Esophagus muscularis mucosa (tissue), 4 donors: ENCODE data around the gene POMT2. TPM values are rescaled to one million over a fixed set of nuclear protein-coding genes. Genes with fewer than 3 reads are reported as not detected.

ENCODE experiments used
- DNase-seq: peaks from one replicate; pipeline ENCODE4 v3.0.0-alpha.2; 2017; ENCODE audit errors: extremely low spot score
- H3K27ac ChIP-seq, 4 donors: fragments of 200-600 bp; sonication (generic); replicated peaks in 1 of 4; 1 replicate in 3 of 4; 2 replicates in 1 of 4; pipeline ENCODE4 v1.5.1; 2016 to 2019; ENCODE audit warnings: mild to moderate bottlenecking in 1 of 4
- H3K27me3 ChIP-seq, 4 donors: fragments of 200-600 bp; sonication (generic); one replicate each; pipeline versions ENCODE4 v1.5.1 to v1.6.0; 2016 to 2019
- H3K36me3 ChIP-seq, 4 donors: fragments of 200-600 bp; sonication (generic); one replicate each; pipeline ENCODE4 v1.5.1; 2016 to 2019
- H3K4me1 ChIP-seq, 4 donors: fragments of 200-600 bp; sonication (generic); one replicate each; pipeline ENCODE4 v1.5.1; 2016 to 2019
- H3K4me3 ChIP-seq, 4 donors: fragments of 200-600 bp; sonication (generic); 1 replicate in 2 of 4; 2 replicates in 2 of 4; pipeline ENCODE4 v1.5.1; 2016 to 2019; ENCODE audit warnings: mild to moderate bottlenecking in 4 of 4, moderate library complexity in 1 of 4
- H3K9me3 ChIP-seq, 4 donors: fragments of 200-600 bp; sonication (generic); 1 replicate in 3 of 4; 2 replicates in 1 of 4; pipeline ENCODE4 v1.5.1; 2016 to 2019
- CTCF ChIP-seq, 3 experiments: fragments of 200-600 bp in 2 of 3; fragments of 450-650 bp in 1 of 3; sonication (generic) in 2 of 3; IDR thresholded peaks; one replicate each; pipeline ENCODE4 v1.5.1; 2017 to 2019; ENCODE audit warnings: antibody characterized with exemption in 3 of 3, mild to moderate bottlenecking in 2 of 3, moderate library complexity in 1 of 3
- EP300 ChIP-seq: sonication (generic); formaldehyde crosslinking; IDR thresholded peaks from one replicate; pipeline ENCODE4 v1.6.1; 2017; ENCODE audit warnings: antibody characterized with exemption
- POLR2A ChIP-seq: fragments of 450-650 bp; IDR thresholded peaks from one replicate; pipeline ENCODE4 v1.6.1; 2017; ENCODE audit warnings: antibody characterized with exemption, moderate library complexity, mild to moderate bottlenecking, low read depth
- POLR2AphosphoS5 ChIP-seq, 2 donors: sonication (generic); formaldehyde crosslinking; IDR thresholded peaks; one replicate each; pipeline ENCODE4 v1.6.1; 2017; ENCODE audit warnings: antibody characterized with exemption in 2 of 2
- WGBS: methylation state at CpG from one replicate; pipeline ENCODE4 v1.1.5; 2018; 5-methylcytosine and 5-hydroxymethylcytosine counted together
- intact Hi-C: fragments of 100-400 bp; cut with DNase I; formaldehyde crosslinking; loops from one replicate; pipeline ENCODE4 v1.15.1; 2023
- total RNA-seq, 4 donors: library from RNA; depleted of rRNA; stranded (reverse); fragments of >200 nt; gene quantifications; one replicate each; pipeline versions ENCODE4 v1.1.0 to v1.2.1, GENCODE V29; 2016

POMT2 gene
- total RNA-seq, 4 donors from 2014 or later = 13.3 to 29.2 (median 14.5) TPM

- Histone ChIP-seq H3K36me3 (no peaks in the 10 kb centered on the region), H3K4me1 (no peaks in the 10 kb centered on the region), H3K27me3 (no peaks in the 10 kb centered on the region), H3K4me3 (no peak overlapping the region), H3K9me3 (no peaks in the 10 kb centered on the region), H3K27ac (no peak overlapping the region)
- 92% methylated on average over 4 of the region's 4 CpGs for WGBS
- no peak for TF ChIP-seq CTCF (IDR thresholded peaks at IDR 0.05)
- no peak for TF ChIP-seq EP300
- TF ChIP-seq POLR2A = no peak
- no peak for TF ChIP-seq POLR2AphosphoS5 (IDR thresholded peaks at IDR 0.05)
- DNase-seq = no peak
- intact Hi-C loops = no loop called here
These were observed 36.2 kb upstream of the POMT2 start for GRCh38 chr14:77356899-77357298.

- no peak for TF ChIP-seq POLR2AphosphoS5 (IDR thresholded peaks at IDR 0.05)
- TF ChIP-seq EP300 = no peak
- no peak for TF ChIP-seq POLR2A
- Histone ChIP-seq H3K27ac (no peak overlapping the region), H3K9me3 (no peaks in the 10 kb centered on the region), H3K36me3 (peaks cover 0 to 4% (median 3%) of the 10 kb centered on the region in 4 donors), H3K27me3 (no peaks in the 10 kb centered on the region), H3K4me3 (no peak overlapping the region), H3K4me1 (no peaks in the 10 kb centered on the region)
- no peak for DNase-seq
- 90% methylated on average over 4 of the region's 4 CpGs for WGBS
- intact Hi-C loops = no loop called here
These were observed 35.1 kb upstream of the POMT2 start for GRCh38 chr14:77355811-77356210.

GRCh38 chr14:77353469-77354141 is 32.9 kb upstream of the POMT2 start:
- TF ChIP-seq EP300 (no peak), CTCF (IDR thresholded peaks at IDR 0.05) (no peak), POLR2A (no peak), POLR2AphosphoS5 (IDR thresholded peaks at IDR 0.05) (no peak)
- intact Hi-C loops = no loop called here
- WGBS = 88% methylated on average over 5 of the region's 5 CpGs
- Histone ChIP-seq H3K4me1 (no peaks in the 10 kb centered on the region), H3K36me3 (peaks cover 0 to 24% (median 18%) of the 10 kb centered on the region in 4 donors), H3K4me3 (no peak overlapping the region), H3K9me3 (no peaks in the 10 kb centered on the region), H3K27me3 (no peaks in the 10 kb centered on the region), H3K27ac (no peak overlapping the region)
- DNase-seq = no peak

- DNase-seq = no peak
- 76% methylated on average over 3 of the region's 3 CpGs for WGBS
- H3K27me3 ChIP-seq = no peaks in the 10 kb centered on the region
- TF ChIP-seq CTCF (IDR thresholded peaks at IDR 0.05) = no peak
- no peak for TF ChIP-seq EP300
- no peak for TF ChIP-seq POLR2AphosphoS5 (IDR thresholded peaks at IDR 0.05)
- TF ChIP-seq POLR2A = no peak
- H3K36me3 ChIP-seq = peaks cover 0 to 40% (median 25%) of the 10 kb centered on the region in 4 donors
- H3K27ac ChIP-seq = no peak overlapping the region
- no peaks in the 10 kb centered on the region for H3K9me3 ChIP-seq
- intact Hi-C loops = no loop called here
- H3K4me3 ChIP-seq = no peak overlapping the region
- no peaks in the 10 kb centered on the region for H3K4me1 ChIP-seq
These were observed 27.1 kb upstream of the POMT2 start for GRCh38 chr14:77347751-77348150.

GRCh38 chr14:77346495-77346894 is 25.8 kb upstream of the POMT2 start:
- TF ChIP-seq CTCF (IDR thresholded peaks at IDR 0.05) = no peak
- TF ChIP-seq POLR2AphosphoS5 (IDR thresholded peaks at IDR 0.05) = no peak
- TF ChIP-seq POLR2A = no peak
- no peak for TF ChIP-seq EP300
- no peaks in the 10 kb centered on the region for H3K9me3 ChIP-seq
- H3K27ac ChIP-seq = no peak overlapping the region
- H3K27me3 ChIP-seq = no peaks in the 10 kb centered on the region
- whole genome bisulfite sequencing = 76% methylated on average over 2 of the region's 2 CpGs
- DNase-seq = no peak
- H3K36me3 ChIP-seq = peaks cover 7 to 53% (median 35%) of the 10 kb centered on the region in 4 donors
- H3K4me1 ChIP-seq = no peaks in the 10 kb centered on the region
- no peak overlapping the region for H3K4me3 ChIP-seq
- intact Hi-C loops = no loop called here
